ENCODE data around the gene TCF7. TPM values are rescaled to one million over a fixed set of nuclear protein-coding genes. Genes with fewer than 3 reads are reported as not detected.

The TCF7 gene
- total RNA-seq, 1 donor from 2014 or later, result 11.7 TPM

GRCh38 chr5:134086225-134086942 is 28.1 kb upstream of the TCF7 start:
- no peak overlapping the region for H3K27ac Mint-ChIP-seq
- H3K4me1 Mint-ChIP-seq (ENCODE audit: unreplicated experiment), result peaks cover 19% of the 10 kb centered on the region
- no peaks in the 10 kb centered on the region for H3K36me3 Mint-ChIP-seq
- H3K4me3 Mint-ChIP-seq, result no peak overlapping the region
- H3K27me3 Mint-ChIP-seq, result peaks cover 3% of the 10 kb centered on the region
- H3K9me3 Mint-ChIP-seq, result no peaks in the 10 kb centered on the region
- no peak for DNase-seq (ENCODE audit: extremely low spot score, unreplicated experiment)
- TF ChIP-seq, protein P1, sequence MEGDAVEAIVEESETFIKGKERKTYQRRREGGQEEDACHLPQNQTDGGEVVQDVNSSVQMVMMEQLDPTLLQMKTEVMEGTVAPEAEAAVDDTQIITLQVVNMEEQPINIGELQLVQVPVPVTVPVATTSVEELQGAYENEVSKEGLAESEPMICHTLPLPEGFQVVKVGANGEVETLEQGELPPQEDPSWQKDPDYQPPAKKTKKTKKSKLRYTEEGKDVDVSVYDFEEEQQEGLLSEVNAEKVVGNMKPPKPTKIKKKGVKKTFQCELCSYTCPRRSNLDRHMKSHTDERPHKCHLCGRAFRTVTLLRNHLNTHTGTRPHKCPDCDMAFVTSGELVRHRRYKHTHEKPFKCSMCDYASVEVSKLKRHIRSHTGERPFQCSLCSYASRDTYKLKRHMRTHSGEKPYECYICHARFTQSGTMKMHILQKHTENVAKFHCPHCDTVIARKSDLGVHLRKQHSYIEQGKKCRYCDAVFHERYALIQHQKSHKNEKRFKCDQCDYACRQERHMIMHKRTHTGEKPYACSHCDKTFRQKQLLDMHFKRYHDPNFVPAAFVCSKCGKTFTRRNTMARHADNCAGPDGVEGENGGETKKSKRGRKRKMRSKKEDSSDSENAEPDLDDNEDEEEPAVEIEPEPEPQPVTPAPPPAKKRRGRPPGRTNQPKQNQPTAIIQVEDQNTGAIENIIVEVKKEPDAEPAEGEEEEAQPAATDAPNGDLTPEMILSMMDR (conservative IDR thresholded peaks at IDR 0.05), result no peak

- Mint-ChIP-seq H3K4me3 (no peak overlapping the region), H3K27ac (no peak overlapping the region), H3K36me3 (no peaks in the 10 kb centered on the region), H3K4me1 (ENCODE audit: unreplicated experiment) (peaks cover 24% of the 10 kb centered on the region), H3K9me3 (no peaks in the 10 kb centered on the region), H3K27me3 (peaks cover 3% of the 10 kb centered on the region)
- TF ChIP-seq, protein P1 (conservative IDR thresholded peaks at IDR 0.05), result no peak
- no peak for DNase-seq (ENCODE audit: extremely low spot score, unreplicated experiment)
Observed at GRCh38 chr5:134086943-134087305, 27.6 kb upstream of the TCF7 start.

DNA sequence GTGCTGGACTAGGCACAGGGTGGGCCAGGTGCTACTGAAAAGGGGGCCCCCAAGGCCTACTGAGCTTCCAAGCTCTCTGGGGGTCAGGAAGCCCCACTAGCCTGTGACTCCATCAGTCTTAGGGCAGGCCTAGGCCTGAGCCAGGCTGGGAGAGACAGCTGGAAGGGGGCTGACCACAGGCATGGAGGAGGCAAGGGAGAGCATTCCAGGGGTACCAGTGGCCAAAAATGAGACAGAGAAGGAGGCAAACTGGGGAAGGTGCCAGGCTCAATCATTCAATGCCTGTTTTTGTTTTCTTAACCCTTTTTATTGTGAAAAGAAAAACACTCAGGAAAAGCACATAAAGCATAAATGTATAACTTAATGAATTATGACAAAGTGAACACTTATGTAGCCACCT is 26.2 kb upstream of the TCF7 start:
- peaks cover 29% of the 10 kb centered on the region for H3K4me1 Mint-ChIP-seq (ENCODE audit: unreplicated experiment)
- TF ChIP-seq, protein P1 (conservative IDR thresholded peaks at IDR 0.05), result no peak
- no peak overlapping the region for H3K27ac Mint-ChIP-seq
- no peak for DNase-seq (ENCODE audit: extremely low spot score, unreplicated experiment)
- no peaks in the 10 kb centered on the region for H3K36me3 Mint-ChIP-seq
- H3K9me3 Mint-ChIP-seq, result no peaks in the 10 kb centered on the region
- no peak overlapping the region for H3K4me3 Mint-ChIP-seq
- peaks cover 3% of the 10 kb centered on the region for H3K27me3 Mint-ChIP-seq

DNA sequence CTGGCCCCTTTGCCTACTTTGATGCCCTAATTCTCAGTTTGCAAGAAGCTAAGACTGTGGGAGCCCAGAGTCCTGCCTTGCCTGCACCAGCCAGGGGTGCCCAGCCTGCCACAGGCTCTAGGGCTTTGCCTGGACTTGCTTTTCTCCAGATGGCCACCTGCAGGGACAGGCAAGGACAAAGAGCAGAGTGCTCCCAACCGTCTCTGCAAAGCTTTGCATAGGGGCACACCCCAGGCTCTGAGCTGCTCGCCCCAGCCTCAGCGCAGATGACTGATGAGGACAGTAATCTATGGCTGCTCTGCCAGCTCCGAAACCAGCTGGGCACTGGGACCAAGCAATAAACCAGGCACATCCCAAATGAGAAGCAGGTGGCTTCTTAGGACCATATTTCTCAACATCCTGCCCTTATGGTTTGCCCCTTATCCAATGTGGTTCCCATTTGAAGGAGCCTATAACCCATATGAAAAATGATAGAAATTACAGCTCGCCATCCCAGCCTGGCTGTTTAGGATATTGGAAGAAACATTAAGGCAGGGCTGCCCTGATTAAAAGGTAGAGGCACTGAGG is 25.4 kb upstream of the TCF7 start:
- TF ChIP-seq, protein P1 (conservative IDR thresholded peaks at IDR 0.05), result no peak
- no peak overlapping the region for H3K4me3 Mint-ChIP-seq

GRCh38 chr5:134090522-134090921 is 24.0 kb upstream of the TCF7 start:
- Mint-ChIP-seq H3K4me1 (ENCODE audit: unreplicated experiment) (peaks cover 29% of the 10 kb centered on the region), H3K27me3 (peaks cover 3% of the 10 kb centered on the region)

More for the DNA sequence above, 25.4 kb upstream of the TCF7 start:
- Mint-ChIP-seq H3K27ac (no peak overlapping the region), H3K27me3 (peaks cover 3% of the 10 kb centered on the region), H3K4me1 (ENCODE audit: unreplicated experiment) (peaks cover 29% of the 10 kb centered on the region), H3K36me3 (no peaks in the 10 kb centered on the region), H3K9me3 (no peaks in the 10 kb centered on the region)
- no peak for DNase-seq (ENCODE audit: extremely low spot score, unreplicated experiment)

More at GRCh38 chr5:134090522-134090921, 24.0 kb upstream of the TCF7 start:
- DNase-seq (ENCODE audit: extremely low spot score, unreplicated experiment), result no peak
- Mint-ChIP-seq H3K36me3 (no peaks in the 10 kb centered on the region), H3K27ac (no peak overlapping the region), H3K4me3 (no peak overlapping the region), H3K9me3 (no peaks in the 10 kb centered on the region)
- TF ChIP-seq, protein P1 (conservative IDR thresholded peaks at IDR 0.05), result no peak
